Osteocyte (in vitro differentiated cells): ENCODE measurements around the gene SMARCD2. TPM values are rescaled to one million over a fixed set of nuclear protein-coding genes. Genes with fewer than 3 reads are reported as not detected.
"Not testable (repeated sequence)": the region's sequence is repeated elsewhere in the genome, so short reads cannot be mapped to it uniquely, and the experiment has no call there.

Source experiments
- DNase-seq: peaks from one replicate; pipeline ENCODE4 v3.0.0; 2021; ENCODE audit warnings: mixed read lengths; ENCODE audit not compliant: unreplicated experiment; ENCODE audit errors: extremely low spot score
- H3K27ac Mint-ChIP-seq: one replicate; pipeline ENCODE4 v1.8.0; 2021; ENCODE audit warnings: mild to moderate bottlenecking, mixed read lengths; ENCODE audit not compliant: unreplicated experiment
- H3K27me3 Mint-ChIP-seq: one replicate; pipeline ENCODE4 v1.8.0; 2021; ENCODE audit warnings: mixed read lengths; ENCODE audit not compliant: unreplicated experiment
- H3K36me3 Mint-ChIP-seq: one replicate; pipeline ENCODE4 v1.8.0; 2021; ENCODE audit warnings: mixed read lengths; ENCODE audit not compliant: unreplicated experiment
- H3K4me1 Mint-ChIP-seq: one replicate; pipeline ENCODE4 v1.8.0; 2021; ENCODE audit warnings: mixed read lengths; ENCODE audit not compliant: unreplicated experiment
- H3K4me3 Mint-ChIP-seq: one replicate; pipeline ENCODE4 v1.8.0; 2021; ENCODE audit warnings: mild to moderate bottlenecking, moderate library complexity, mixed read lengths; ENCODE audit not compliant: unreplicated experiment
- H3K9me3 Mint-ChIP-seq: one replicate; pipeline ENCODE4 v1.8.0; 2021; ENCODE audit warnings: mixed read lengths; ENCODE audit not compliant: unreplicated experiment
- CTCF ChIP-seq: fragments of 200-600 bp; sonication (generic); IDR thresholded peaks from 2 replicates; pipeline ENCODE4 v1.5.0; 2021; ENCODE audit warnings: antibody characterized with exemption, mild to moderate bottlenecking, moderate library complexity
- total RNA-seq: library from RNA; stranded (reverse); gene quantifications from 2 replicates; pipeline ENCODE4 v1.2.1, GENCODE V29; 2021

Gene SMARCD2
- total RNA-seq, 1 donor from 2014 or later = 42.6 TPM

DNA sequence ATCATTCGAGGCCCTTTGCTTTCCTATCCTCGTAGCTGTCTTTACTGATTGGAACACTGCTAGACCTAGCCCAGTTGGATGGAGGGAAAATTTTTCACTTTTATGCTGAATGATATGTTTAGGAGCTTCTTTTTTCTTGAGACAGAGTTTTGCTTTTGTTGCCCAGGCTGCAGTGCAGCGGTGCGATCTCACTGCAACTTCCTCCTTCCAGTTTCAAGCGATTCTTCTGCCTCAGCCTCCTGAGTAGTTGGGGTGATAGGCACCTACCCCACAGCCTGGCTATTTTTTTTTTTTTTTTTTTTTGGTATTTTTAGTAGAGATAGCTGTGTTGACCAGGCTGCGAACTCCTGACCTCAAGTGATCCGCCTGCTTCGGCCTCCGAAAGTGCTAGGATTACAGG lies 32.5 kb downstream of the SMARCD2 start:
- Mint-ChIP-seq H3K9me3 (no peaks in the 10 kb centered on the region), H3K36me3 (peaks cover 69% of the 10 kb centered on the region), H3K4me1 (no peaks in the 10 kb centered on the region), H3K27me3 (no peaks in the 10 kb centered on the region), H3K27ac (no peak overlapping the region), H3K4me3 (no peak overlapping the region)
- no peak for DNase-seq
- TF ChIP-seq CTCF = no peak

DNA sequence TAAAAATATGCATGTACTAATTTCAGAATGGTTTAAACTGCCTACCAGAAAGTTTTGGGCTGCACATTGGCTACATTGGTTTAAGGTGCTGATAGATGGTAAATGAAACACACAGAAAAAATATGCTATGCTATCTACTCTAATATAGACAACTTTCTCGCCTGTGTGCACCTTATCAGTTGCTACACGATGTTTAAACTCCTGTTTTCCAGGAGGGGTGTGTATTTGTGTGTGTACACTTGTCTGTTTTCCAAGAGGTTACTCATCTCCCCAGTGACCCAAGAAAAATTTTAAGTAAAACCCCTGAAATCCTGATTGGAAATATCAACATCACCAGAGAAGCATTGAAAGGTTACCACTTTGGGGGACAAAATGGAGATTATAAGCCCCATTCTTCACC lies 36.9 kb downstream of the SMARCD2 start:
- H3K4me1 Mint-ChIP-seq = peaks cover 3% of the 10 kb centered on the region
- DNase-seq = no peak
- no peak overlapping the region for H3K27ac Mint-ChIP-seq
- no peak overlapping the region for H3K4me3 Mint-ChIP-seq
- H3K36me3 Mint-ChIP-seq = peaks cover 63% of the 10 kb centered on the region
- no peaks in the 10 kb centered on the region for H3K9me3 Mint-ChIP-seq
- no peak for TF ChIP-seq CTCF
- no peaks in the 10 kb centered on the region for H3K27me3 Mint-ChIP-seq

DNA sequence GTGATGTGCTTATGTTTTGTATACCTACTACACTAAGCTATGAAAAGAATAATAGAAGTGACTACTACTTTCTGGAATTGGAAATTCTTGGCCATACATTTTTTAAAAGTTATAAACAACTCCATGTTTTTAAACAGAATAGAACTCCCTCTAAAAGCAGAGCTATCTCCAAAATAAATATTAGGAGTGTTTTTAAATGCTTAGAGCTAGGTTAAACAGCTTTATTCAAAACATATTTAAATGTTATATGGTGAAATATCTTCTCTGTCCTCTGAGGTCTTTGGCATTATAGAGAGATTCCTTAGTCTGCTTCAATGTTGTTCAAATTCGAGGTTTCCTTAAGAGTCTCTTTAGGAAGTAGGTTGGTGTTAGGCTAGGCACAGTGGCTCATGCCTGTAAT lies 38.2 kb downstream of the SMARCD2 start:
- DNase-seq = no peak
- H3K9me3 Mint-ChIP-seq = no peaks in the 10 kb centered on the region
- H3K27me3 Mint-ChIP-seq = no peaks in the 10 kb centered on the region
- peaks cover 64% of the 10 kb centered on the region for H3K36me3 Mint-ChIP-seq
- no peak for TF ChIP-seq CTCF
- H3K4me3 Mint-ChIP-seq = no peak overlapping the region
- H3K27ac Mint-ChIP-seq = peak overlapping the region; percentile 72
- H3K4me1 Mint-ChIP-seq = peaks cover 3% of the 10 kb centered on the region

- no peaks in the 10 kb centered on the region for H3K9me3 Mint-ChIP-seq
- H3K4me3 Mint-ChIP-seq = no peak overlapping the region
- no peak for TF ChIP-seq CTCF
- H3K27me3 Mint-ChIP-seq = no peaks in the 10 kb centered on the region
- H3K27ac Mint-ChIP-seq = no peak overlapping the region
- peaks cover 53% of the 10 kb centered on the region for H3K36me3 Mint-ChIP-seq
- no peak for DNase-seq
- H3K4me1 Mint-ChIP-seq = peaks cover 3% of the 10 kb centered on the region
Observed at GRCh38 chr17:63800783-63801182, 41.7 kb downstream of the SMARCD2 start.

- Mint-ChIP-seq H3K4me3 (no peak overlapping the region), H3K4me1 (no peaks in the 10 kb centered on the region), H3K9me3 (no peaks in the 10 kb centered on the region), H3K27me3 (no peaks in the 10 kb centered on the region), H3K27ac (no peak overlapping the region), H3K36me3 (peaks cover 55% of the 10 kb centered on the region)
- no peak for TF ChIP-seq CTCF
- DNase-seq = no peak
Observed at GRCh38 chr17:63798572-63799106, 43.8 kb downstream of the SMARCD2 start.

DNA sequence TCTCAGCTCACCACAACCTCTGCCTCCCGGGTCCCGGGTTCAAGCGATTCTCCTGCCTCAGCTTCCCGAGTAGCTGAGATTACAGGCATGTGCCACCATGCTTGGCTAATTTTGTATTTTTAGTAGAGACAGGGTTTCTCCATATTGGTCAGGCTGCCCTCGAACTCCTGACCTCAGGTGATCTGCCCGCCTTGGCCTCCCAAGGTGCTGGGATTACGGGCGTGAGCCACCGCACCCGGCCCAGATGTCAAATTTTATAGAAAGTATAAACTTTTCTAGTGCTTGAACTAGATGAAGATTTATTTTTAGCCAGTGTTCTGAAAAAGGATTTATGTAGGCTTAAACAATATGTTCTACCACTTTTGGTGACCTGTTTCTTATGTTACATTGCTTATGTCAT lies 46.1 kb downstream of the SMARCD2 start:
- DNase-seq, H3K27ac Mint-ChIP-seq, H3K9me3 Mint-ChIP-seq, H3K4me3 Mint-ChIP-seq, H3K27me3 Mint-ChIP-seq, H3K4me1 Mint-ChIP-seq: not testable (repeated sequence)
- H3K36me3 Mint-ChIP-seq = peaks cover 61% of the 10 kb centered on the region
